ENCODE results near the gene SCN2A.
"Not testable (repeated sequence)": the region's sequence is repeated elsewhere in the genome, so short reads cannot be mapped to it uniquely, and the experiment has no call there.

Gene SCN2A

GRCh38 chr2:165256618-165257017 lies 17.4 kb downstream of the SCN2A start:
- H3K23ac ChIP-seq (ENCODE audit: low read length), result no peak overlapping the region
- H2AK5ac ChIP-seq (ENCODE audit: low read length), result no peak overlapping the region
- H3K27me3 ChIP-seq (ENCODE audit: insufficient read depth, low read length, poor library complexity), result no peaks in the 10 kb centered on the region
- no peak overlapping the region for H3K27ac ChIP-seq (ENCODE audit: low read depth, low read length)
- no peaks in the 10 kb centered on the region for H3K79me2 ChIP-seq (ENCODE audit: control insufficient read depth, insufficient read depth, low read length)
- no peak for DNase-seq
- no peak overlapping the region for H3K4ac ChIP-seq (ENCODE audit: low read depth, low read length)
- no peaks in the 10 kb centered on the region for H3K36me3 ChIP-seq (ENCODE audit: control insufficient read depth, insufficient read depth, low read length)
- H3K9ac ChIP-seq (ENCODE audit: low read length), result no peak overlapping the region
- H4K5ac ChIP-seq (ENCODE audit: low read length), result no peak overlapping the region
- H3K4me2 ChIP-seq (ENCODE audit: low read length), result no peak overlapping the region
- H3K56ac ChIP-seq (ENCODE audit: low read length), result no peak overlapping the region
- WGBS (ENCODE audit: extremely low coverage, insufficient coverage, low lambda C conversion rate), result no CpG with 5 or more reads among the region's 2 CpGs
- H3K79me1 ChIP-seq (ENCODE audit: low read length), result no peaks in the 10 kb centered on the region
- no peak overlapping the region for H3K4me3 ChIP-seq (ENCODE audit: low read length)
- H3K18ac ChIP-seq (ENCODE audit: low read length), result no peak overlapping the region
- H3K4me1 ChIP-seq (ENCODE audit: control insufficient read depth, low read depth, low read length), result no peaks in the 10 kb centered on the region
- H2BK15ac ChIP-seq (replicated peaks; ENCODE audit: low read depth), result no peak overlapping the region
- H2BK5ac ChIP-seq (ENCODE audit: low read length), result no peak overlapping the region
- H4K8ac ChIP-seq (ENCODE audit: low read depth, low read length), result no peak overlapping the region
- H2BK120ac ChIP-seq (ENCODE audit: low read depth, low read length), result no peak overlapping the region

GRCh38 chr2:165260347-165260746 lies 21.1 kb downstream of the SCN2A start:
- not testable (repeated sequence) for H4K5ac ChIP-seq (ENCODE audit: low read length); H3K9ac ChIP-seq (ENCODE audit: low read length); H3K4me3 ChIP-seq (ENCODE audit: low read length); H3K4me2 ChIP-seq (ENCODE audit: low read length); H3K56ac ChIP-seq (ENCODE audit: low read length); H4K8ac ChIP-seq (ENCODE audit: low read depth, low read length); H2BK5ac ChIP-seq (ENCODE audit: low read length); H2BK120ac ChIP-seq (ENCODE audit: low read depth, low read length); DNase-seq; H2AK5ac ChIP-seq (ENCODE audit: low read length); H3K79me2 ChIP-seq (ENCODE audit: control insufficient read depth, insufficient read depth, low read length); H3K79me1 ChIP-seq (ENCODE audit: low read length); H2BK15ac ChIP-seq (replicated peaks; ENCODE audit: low read depth); H3K36me3 ChIP-seq (ENCODE audit: control insufficient read depth, insufficient read depth, low read length); H3K4ac ChIP-seq (ENCODE audit: low read depth, low read length); H3K27me3 ChIP-seq (ENCODE audit: insufficient read depth, low read length, poor library complexity); H3K27ac ChIP-seq (ENCODE audit: low read depth, low read length); H3K23ac ChIP-seq (ENCODE audit: low read length); H3K18ac ChIP-seq (ENCODE audit: low read length); H3K4me1 ChIP-seq (ENCODE audit: control insufficient read depth, low read depth, low read length)
- WGBS (ENCODE audit: extremely low coverage, insufficient coverage, low lambda C conversion rate), result no CpG with 5 or more reads among the region's 2 CpGs

GRCh38 chr2:165268754-165269153 lies 29.5 kb downstream of the SCN2A start:
- no peak overlapping the region for H3K9ac ChIP-seq (ENCODE audit: low read length)
- no peak overlapping the region for H2AK5ac ChIP-seq (ENCODE audit: low read length)
- no peak overlapping the region for H3K4me3 ChIP-seq (ENCODE audit: low read length)
- no peak overlapping the region for H2BK5ac ChIP-seq (ENCODE audit: low read length)
- no peak overlapping the region for H2BK120ac ChIP-seq (ENCODE audit: low read depth, low read length)
- H3K56ac ChIP-seq (ENCODE audit: low read length), result no peak overlapping the region
- H3K18ac ChIP-seq (ENCODE audit: low read length), result no peak overlapping the region
- H3K23ac ChIP-seq (ENCODE audit: low read length), result no peak overlapping the region
- no peak overlapping the region for H3K4ac ChIP-seq (ENCODE audit: low read depth, low read length)
- no peak overlapping the region for H4K5ac ChIP-seq (ENCODE audit: low read length)
- no peak overlapping the region for H3K4me2 ChIP-seq (ENCODE audit: low read length)
- no peaks in the 10 kb centered on the region for H3K79me2 ChIP-seq (ENCODE audit: control insufficient read depth, insufficient read depth, low read length)
- no peak overlapping the region for H4K8ac ChIP-seq (ENCODE audit: low read depth, low read length)
- H3K36me3 ChIP-seq (ENCODE audit: control insufficient read depth, insufficient read depth, low read length), result no peaks in the 10 kb centered on the region
- no peaks in the 10 kb centered on the region for H3K4me1 ChIP-seq (ENCODE audit: control insufficient read depth, low read depth, low read length)
- no peak overlapping the region for H3K27ac ChIP-seq (ENCODE audit: low read depth, low read length)
- H2BK15ac ChIP-seq (replicated peaks; ENCODE audit: low read depth), result no peak overlapping the region
- H3K79me1 ChIP-seq (ENCODE audit: low read length), result no peaks in the 10 kb centered on the region
- H3K27me3 ChIP-seq (ENCODE audit: insufficient read depth, low read length, poor library complexity), result no peaks in the 10 kb centered on the region
- no peak for DNase-seq
- no CpG with 5 or more reads among the region's 2 CpGs for WGBS (ENCODE audit: extremely low coverage, insufficient coverage, low lambda C conversion rate)

- Histone ChIP-seq H2BK120ac (ENCODE audit: low read depth, low read length) (no peak overlapping the region), H3K27me3 (ENCODE audit: insufficient read depth, low read length, poor library complexity) (no peaks in the 10 kb centered on the region), H4K8ac (ENCODE audit: low read depth, low read length) (no peak overlapping the region), H3K4me3 (ENCODE audit: low read length) (no peak overlapping the region), H4K5ac (ENCODE audit: low read length) (no peak overlapping the region), H3K79me1 (ENCODE audit: low read length) (no peaks in the 10 kb centered on the region), H3K9ac (ENCODE audit: low read length) (no peak overlapping the region), H2BK5ac (ENCODE audit: low read length) (no peak overlapping the region), H2AK5ac (ENCODE audit: low read length) (no peak overlapping the region), H3K27ac (ENCODE audit: low read depth, low read length) (no peak overlapping the region), H3K79me2 (ENCODE audit: control insufficient read depth, insufficient read depth, low read length) (no peaks in the 10 kb centered on the region), H3K56ac (ENCODE audit: low read length) (no peak overlapping the region), H2BK15ac (replicated peaks; ENCODE audit: low read depth) (no peak overlapping the region), H3K18ac (ENCODE audit: low read length) (no peak overlapping the region), H3K36me3 (ENCODE audit: control insufficient read depth, insufficient read depth, low read length) (no peaks in the 10 kb centered on the region), H3K4me2 (ENCODE audit: low read length) (no peak overlapping the region), H3K23ac (ENCODE audit: low read length) (no peak overlapping the region), H3K4ac (ENCODE audit: low read depth, low read length) (no peak overlapping the region), H3K4me1 (ENCODE audit: control insufficient read depth, low read depth, low read length) (no peaks in the 10 kb centered on the region)
- no peak for DNase-seq
Measured at GRCh38 chr2:165273176-165273575, 34.0 kb downstream of the SCN2A start.

- H4K5ac ChIP-seq (ENCODE audit: low read length), result no peak overlapping the region
- H2BK120ac ChIP-seq (ENCODE audit: low read depth, low read length), result no peak overlapping the region
- H3K4me1 ChIP-seq (ENCODE audit: control insufficient read depth, low read depth, low read length), result no peaks in the 10 kb centered on the region
- H2AK5ac ChIP-seq (ENCODE audit: low read length), result no peak overlapping the region
- DNase-seq, result no peak
- H3K56ac ChIP-seq (ENCODE audit: low read length), result no peak overlapping the region
- H3K27me3 ChIP-seq (ENCODE audit: insufficient read depth, low read length, poor library complexity), result no peaks in the 10 kb centered on the region
- no peak overlapping the region for H3K4ac ChIP-seq (ENCODE audit: low read depth, low read length)
- H3K4me2 ChIP-seq (ENCODE audit: low read length), result no peak overlapping the region
- H3K79me2 ChIP-seq (ENCODE audit: control insufficient read depth, insufficient read depth, low read length), result no peaks in the 10 kb centered on the region
- H4K8ac ChIP-seq (ENCODE audit: low read depth, low read length), result no peak overlapping the region
- no peak overlapping the region for H2BK5ac ChIP-seq (ENCODE audit: low read length)
- H2BK15ac ChIP-seq (replicated peaks; ENCODE audit: low read depth), result no peak overlapping the region
- no peak overlapping the region for H3K27ac ChIP-seq (ENCODE audit: low read depth, low read length)
- no peaks in the 10 kb centered on the region for H3K79me1 ChIP-seq (ENCODE audit: low read length)
- H3K4me3 ChIP-seq (ENCODE audit: low read length), result no peak overlapping the region
- no peak overlapping the region for H3K9ac ChIP-seq (ENCODE audit: low read length)
- WGBS (ENCODE audit: extremely low coverage, insufficient coverage, low lambda C conversion rate), result no CpG with 5 or more reads among the region's 5 CpGs
- no peaks in the 10 kb centered on the region for H3K36me3 ChIP-seq (ENCODE audit: control insufficient read depth, insufficient read depth, low read length)
- H3K23ac ChIP-seq (ENCODE audit: low read length), result no peak overlapping the region
- no peak overlapping the region for H3K18ac ChIP-seq (ENCODE audit: low read length)
Measured at GRCh38 chr2:165274698-165275097, 35.5 kb downstream of the SCN2A start.

- Histone ChIP-seq H3K9ac (ENCODE audit: low read length) (no peak overlapping the region), H2BK120ac (ENCODE audit: low read depth, low read length) (no peak overlapping the region), H3K27ac (ENCODE audit: low read depth, low read length) (no peak overlapping the region), H3K4me2 (ENCODE audit: low read length) (no peak overlapping the region), H3K23ac (ENCODE audit: low read length) (no peak overlapping the region), H3K79me2 (ENCODE audit: control insufficient read depth, insufficient read depth, low read length) (no peaks in the 10 kb centered on the region), H3K18ac (ENCODE audit: low read length) (no peak overlapping the region), H3K36me3 (ENCODE audit: control insufficient read depth, insufficient read depth, low read length) (no peaks in the 10 kb centered on the region), H4K5ac (ENCODE audit: low read length) (no peak overlapping the region), H3K27me3 (ENCODE audit: insufficient read depth, low read length, poor library complexity) (no peaks in the 10 kb centered on the region), H4K8ac (ENCODE audit: low read depth, low read length) (no peak overlapping the region), H3K4me1 (ENCODE audit: control insufficient read depth, low read depth, low read length) (no peaks in the 10 kb centered on the region), H2AK5ac (ENCODE audit: low read length) (no peak overlapping the region), H2BK5ac (ENCODE audit: low read length) (no peak overlapping the region), H2BK15ac (replicated peaks; ENCODE audit: low read depth) (no peak overlapping the region), H3K4me3 (ENCODE audit: low read length) (no peak overlapping the region), H3K79me1 (ENCODE audit: low read length) (no peaks in the 10 kb centered on the region), H3K4ac (ENCODE audit: low read depth, low read length) (no peak overlapping the region), H3K56ac (ENCODE audit: low read length) (no peak overlapping the region)
- WGBS (ENCODE audit: extremely low coverage, insufficient coverage, low lambda C conversion rate), result no CpG with 5 or more reads among the region's 2 CpGs
- DNase-seq, result no peak
Measured at GRCh38 chr2:165275932-165276331, 36.7 kb downstream of the SCN2A start.

Measured in mesendoderm (in vitro differentiated cells).